ENCODE data around the gene CAPN2. TPM values are rescaled to one million over a fixed set of nuclear protein-coding genes. Genes with fewer than 3 reads are reported as not detected.

Gene CAPN2
- polyA plus RNA-seq, 1 of the 3 experiments (the other 2 are of a cell fraction): 208 TPM

DNA sequence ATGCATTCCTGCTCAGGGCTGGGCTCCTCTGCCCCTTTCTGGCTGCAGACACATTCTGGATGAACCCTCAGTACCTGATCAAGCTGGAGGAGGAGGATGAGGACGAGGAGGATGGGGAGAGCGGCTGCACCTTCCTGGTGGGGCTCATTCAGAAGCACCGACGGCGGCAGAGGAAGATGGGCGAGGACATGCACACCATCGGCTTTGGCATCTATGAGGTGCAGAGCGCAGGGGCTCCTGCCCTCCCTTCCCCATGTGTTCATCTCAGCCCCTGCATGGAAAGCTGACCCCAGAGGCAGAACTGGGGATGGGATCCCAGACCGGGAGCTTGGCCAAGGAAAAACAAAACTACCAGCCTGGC, 43.1 kb downstream of the CAPN2 start:
- 97% methylated on average over 9 of the region's 9 CpGs for WGBS (ENCODE audit: low lambda C conversion rate)
- CTCF ChIA-PET: no interaction called here
- peaks cover 3% of the 10 kb centered on the region for H3F3A ChIP-seq (replicated peaks; ENCODE audit: insufficient read depth)
- no peak overlapping the region for H3K4me3 ChIP-seq (ENCODE audit: low read depth in 2 of 2, low read length in 1 of 2)
- H3K27me3 ChIP-seq (ENCODE audit: insufficient read depth): no peaks in the 10 kb centered on the region
- H3K4me1 ChIP-seq (ENCODE audit: control insufficient read depth in 1 of 2, insufficient read depth in 2 of 2, low read depth in 1 of 2, low read length in 1 of 2): no peaks in the 10 kb centered on the region
- no peaks in the 10 kb centered on the region for H3K9me3 ChIP-seq
- H3K9me2 ChIP-seq: no peaks in the 10 kb centered on the region
- no peak overlapping the region for H3K4me2 ChIP-seq
- TF ChIP-seq EP300 (IDR thresholded peaks at IDR 0.05; ENCODE audit: borderline replicate concordance in 1 of 2, low read depth in 1 of 2, low read length in 1 of 2) (no peak), RAD21 (IDR thresholded peaks at IDR 0.05; ENCODE audit: low read length) (no peak), SIN3A (IDR thresholded peaks at IDR 0.05; ENCODE audit: borderline replicate concordance, low read depth, low read length) (no peak), RFX5 (IDR thresholded peaks at IDR 0.05; ENCODE audit: low read length) (no peak), GABPA (IDR thresholded peaks at IDR 0.05; ENCODE audit: low read depth) (no peak)
- H4K20me1 ChIP-seq (ENCODE audit: insufficient read depth): no peaks in the 10 kb centered on the region
- peaks cover 78 to 81% of the 10 kb centered on the region in 2 experiments for H3K36me3 ChIP-seq (replicated peaks in 1 of 2; ENCODE audit: control insufficient read depth in 1 of 2, insufficient read depth in 2 of 2, low read length in 1 of 2)
- no peak overlapping the region for H2AFZ ChIP-seq (ENCODE audit: low read depth)
- no peaks in the 10 kb centered on the region for H3K79me2 ChIP-seq (ENCODE audit: insufficient read depth)
- no peak overlapping the region for H3K27ac ChIP-seq (ENCODE audit: low read depth in 2 of 2, low read length in 1 of 2)
- POLR2A ChIA-PET: no interaction called here
- H3K9ac ChIP-seq: no peak overlapping the region
- no peak for DNase-seq

DNA sequence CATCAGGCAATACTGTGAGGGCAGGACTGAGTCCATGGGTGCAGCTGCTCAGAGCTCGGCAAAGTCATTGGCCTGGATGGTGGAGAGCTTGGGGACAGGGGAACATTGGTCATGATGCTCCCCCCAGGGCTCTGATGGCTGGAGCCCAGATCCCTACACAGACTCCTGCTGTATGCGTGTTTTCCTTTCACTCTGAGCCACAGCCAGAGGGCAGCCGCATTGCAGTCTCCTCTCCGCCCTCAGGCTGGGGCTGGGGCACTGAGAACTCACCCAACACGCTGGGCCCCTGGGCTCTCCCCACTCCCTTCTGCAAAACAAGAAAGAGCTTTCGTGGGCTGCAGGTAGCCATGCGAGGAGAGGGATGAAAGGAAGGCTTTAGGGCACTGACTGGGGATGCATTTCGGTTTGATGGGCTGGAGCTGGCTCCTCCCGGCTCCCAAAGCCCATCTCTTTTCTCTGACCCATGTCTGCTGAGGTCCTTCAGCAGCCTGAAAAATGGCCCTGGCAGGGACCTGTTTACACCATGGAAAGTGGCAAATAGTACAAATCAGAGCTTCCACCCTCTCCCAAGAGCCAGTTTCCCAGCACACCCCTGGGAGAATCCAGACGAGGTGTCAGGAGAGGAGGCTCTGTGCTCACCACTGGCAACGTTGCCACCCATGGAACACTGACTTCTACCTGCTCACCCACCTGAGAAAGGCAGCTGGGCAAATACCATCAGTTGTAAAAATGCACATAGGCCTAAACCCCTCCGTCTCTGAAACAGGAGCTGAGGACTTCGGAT, 43.8 kb downstream of the CAPN2 start:
- Histone ChIP-seq H3K4me1 (ENCODE audit: control insufficient read depth in 1 of 2, insufficient read depth in 2 of 2, low read depth in 1 of 2, low read length in 1 of 2) (no peaks in the 10 kb centered on the region), H3K36me3 (replicated peaks in 1 of 2; ENCODE audit: control insufficient read depth in 1 of 2, insufficient read depth in 2 of 2, low read length in 1 of 2) (peaks cover 76 to 83% of the 10 kb centered on the region in 2 experiments), H3K79me2 (ENCODE audit: insufficient read depth) (no peaks in the 10 kb centered on the region), H3K9ac (no peak overlapping the region), H3K4me3 (ENCODE audit: low read depth in 2 of 2, low read length in 1 of 2) (no peak overlapping the region), H3K9me2 (no peaks in the 10 kb centered on the region), H4K20me1 (ENCODE audit: insufficient read depth) (no peaks in the 10 kb centered on the region), H3K9me3 (no peaks in the 10 kb centered on the region), H3K27me3 (ENCODE audit: insufficient read depth) (no peaks in the 10 kb centered on the region), H3K27ac (ENCODE audit: low read depth in 2 of 2, low read length in 1 of 2) (no peak overlapping the region), H3K4me2 (no peak overlapping the region), H2AFZ (ENCODE audit: low read depth) (no peak overlapping the region), H3F3A (replicated peaks; ENCODE audit: insufficient read depth) (peaks cover 3% of the 10 kb centered on the region)
- DNase-seq: no peak
- POLR2A ChIA-PET: no interaction called here
- TF ChIP-seq MXI1 (IDR thresholded peaks at IDR 0.05; ENCODE audit: low read depth, low read length) (no peak), RFX5 (IDR thresholded peaks at IDR 0.05; ENCODE audit: low read length) (no peak), EP300 (IDR thresholded peaks at IDR 0.05; ENCODE audit: borderline replicate concordance in 1 of 2, low read depth in 1 of 2, low read length in 1 of 2) (no peak)
- TF ChIP-seq, protein P1, sequence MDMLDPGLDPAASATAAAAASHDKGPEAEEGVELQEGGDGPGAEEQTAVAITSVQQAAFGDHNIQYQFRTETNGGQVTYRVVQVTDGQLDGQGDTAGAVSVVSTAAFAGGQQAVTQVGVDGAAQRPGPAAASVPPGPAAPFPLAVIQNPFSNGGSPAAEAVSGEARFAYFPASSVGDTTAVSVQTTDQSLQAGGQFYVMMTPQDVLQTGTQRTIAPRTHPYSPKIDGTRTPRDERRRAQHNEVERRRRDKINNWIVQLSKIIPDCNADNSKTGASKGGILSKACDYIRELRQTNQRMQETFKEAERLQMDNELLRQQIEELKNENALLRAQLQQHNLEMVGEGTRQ (IDR thresholded peaks at IDR 0.05; ENCODE audit: borderline replicate concordance, low read depth, low read length): no peak
- TF ChIP-seq, protein P2, sequence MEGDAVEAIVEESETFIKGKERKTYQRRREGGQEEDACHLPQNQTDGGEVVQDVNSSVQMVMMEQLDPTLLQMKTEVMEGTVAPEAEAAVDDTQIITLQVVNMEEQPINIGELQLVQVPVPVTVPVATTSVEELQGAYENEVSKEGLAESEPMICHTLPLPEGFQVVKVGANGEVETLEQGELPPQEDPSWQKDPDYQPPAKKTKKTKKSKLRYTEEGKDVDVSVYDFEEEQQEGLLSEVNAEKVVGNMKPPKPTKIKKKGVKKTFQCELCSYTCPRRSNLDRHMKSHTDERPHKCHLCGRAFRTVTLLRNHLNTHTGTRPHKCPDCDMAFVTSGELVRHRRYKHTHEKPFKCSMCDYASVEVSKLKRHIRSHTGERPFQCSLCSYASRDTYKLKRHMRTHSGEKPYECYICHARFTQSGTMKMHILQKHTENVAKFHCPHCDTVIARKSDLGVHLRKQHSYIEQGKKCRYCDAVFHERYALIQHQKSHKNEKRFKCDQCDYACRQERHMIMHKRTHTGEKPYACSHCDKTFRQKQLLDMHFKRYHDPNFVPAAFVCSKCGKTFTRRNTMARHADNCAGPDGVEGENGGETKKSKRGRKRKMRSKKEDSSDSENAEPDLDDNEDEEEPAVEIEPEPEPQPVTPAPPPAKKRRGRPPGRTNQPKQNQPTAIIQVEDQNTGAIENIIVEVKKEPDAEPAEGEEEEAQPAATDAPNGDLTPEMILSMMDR (IDR thresholded peaks at IDR 0.05): no peak
- CTCF ChIA-PET: interaction anchor here (0.7 kb wide), 1 partner anchor 59 kb away, joined by 3 read pairs; no protein-coding TSS in a partner anchor
- WGBS (ENCODE audit: low lambda C conversion rate): 95% methylated on average over 7 of the region's 13 CpGs
